ENCODE data around the gene GPATCH8.
"Not testable (repeated sequence)": the region's sequence is repeated elsewhere in the genome, so short reads cannot be mapped to it uniquely, and the experiment has no call there.

Gene GPATCH8

GRCh38 chr17:44369414-44370023, 133.7 kb downstream of the GPATCH8 start:
- DNase-seq: not testable (repeated sequence)

- DNase-seq: not testable (repeated sequence)
Measured at GRCh38 chr17:44368391-44369243, 134.6 kb downstream of the GPATCH8 start.

- no peak for DNase-seq
Measured at GRCh38 chr17:44367231-44367979, 135.8 kb downstream of the GPATCH8 start.

- DNase-seq: not testable (repeated sequence)
Measured at GRCh38 chr17:44365051-44365450, 138.2 kb downstream of the GPATCH8 start.

- no peak for DNase-seq
Measured at GRCh38 chr17:44363613-44364159, 139.5 kb downstream of the GPATCH8 start, which contains the start of gene FAM171A2. TSS of gene FAM171A2 (minus strand) at chr17:44363853. CDS start at chr17:44363714, 139 bp downstream.

- DNase-seq: no peak
Measured at GRCh38 chr17:44362949-44363612, 140.1 kb downstream of the GPATCH8 start.

GRCh38 chr17:44362459-44362948, 140.7 kb downstream of the GPATCH8 start:
- no peak for DNase-seq

- DNase-seq: no peak
Measured at GRCh38 chr17:44361292-44362260, 141.6 kb downstream of the GPATCH8 start.

- no peak for DNase-seq
Measured at GRCh38 chr17:44360826-44361225, 142.4 kb downstream of the GPATCH8 start.

GRCh38 chr17:44360144-44360533, 143.1 kb downstream of the GPATCH8 start:
- DNase-seq: no peak

- no peak for DNase-seq
Measured at GRCh38 chr17:44359458-44360143, 143.6 kb downstream of the GPATCH8 start.

GRCh38 chr17:44359006-44359405, 144.2 kb downstream of the GPATCH8 start:
- DNase-seq: no peak

- no peak for DNase-seq
Measured at GRCh38 chr17:44358066-44358465, 145.1 kb downstream of the GPATCH8 start.

- DNase-seq: no peak
Measured at GRCh38 chr17:44356241-44356640, 147.0 kb downstream of the GPATCH8 start.

GRCh38 chr17:44355642-44356099, 147.5 kb downstream of the GPATCH8 start:
- DNase-seq: no peak

GRCh38 chr17:44354582-44355561, 148.3 kb downstream of the GPATCH8 start:
- DNase-seq: no peak

- no peak for DNase-seq
Measured at GRCh38 chr17:44353672-44354331, 149.4 kb downstream of the GPATCH8 start.

- DNase-seq: no peak
Measured at GRCh38 chr17:44352828-44353671, 150.2 kb downstream of the GPATCH8 start.
